ENCODE measurements around the gene PAX8.

GRCh38 chr2:113236367-113237159 is 42.2 kb downstream of the PAX8 start:
- TF ChIP-seq POLR2A (IDR thresholded peaks at IDR 0.05; ENCODE audit: low read depth, low read length) (no peak), POLR2AphosphoS5 (IDR thresholded peaks at IDR 0.05; ENCODE audit: low read depth, low read length) (no peak)

Measured in GM12892 (cell line).